Adrenal gland (tissue), 5 donors: Measurements from ENCODE around the gene KAT6B.

ENCODE experiments used
- CTCF ChIP-seq, 6 experiments: fragments of 450-650 bp in 4 of 6; fragments of 200-600 bp in 2 of 6; sonication (generic) in 1 of 6; IDR thresholded peaks; 1 replicate in 5 of 6; 2 replicates in 1 of 6; pipeline versions ENCODE4 v1.5.1 to v1.8.0; 2016 to 2021; ENCODE audit warnings: antibody characterized with exemption in 6 of 6, mild to moderate bottlenecking in 2 of 6, moderate library complexity in 1 of 6
- POLR2A ChIP-seq, 2 donors: fragments of 450-650 bp; IDR thresholded peaks; one replicate each; pipeline ENCODE4 v1.6.1; 2017; ENCODE audit warnings: antibody characterized with exemption in 2 of 2, mild to moderate bottlenecking in 2 of 2, moderate library complexity in 1 of 2
- donor health status: DM: no; HTN: no; CAD: no.

GRCh38 chr10:74875966-74876365, 49.6 kb downstream of the KAT6B start:
- TF ChIP-seq CTCF (IDR thresholded peaks at IDR 0.05) (no peak), POLR2A (IDR thresholded peaks at IDR 0.05) (no peak)
